GM12878 (cell line): ENCODE measurements around the gene NKD1. TPM values are rescaled to one million over a fixed set of nuclear protein-coding genes. Genes with fewer than 3 reads are reported as not detected.
A peak's percentile ranks its signal among the peaks of the same experiment; 100 is the strongest.

ENCODE experiments used
- BHLHE40 ChIP-seq, 2 experiments: fragments of 450-650 bp in 1 of 2; IDR thresholded peaks; 2 replicates each; pipeline ENCODE4 v1.6.1; 2011 to 2017; ENCODE audit warnings: low read depth in 2 of 2, borderline replicate concordance in 1 of 2, improper control_type of control experiment in 1 of 2, low read length in 1 of 2, mild to moderate bottlenecking in 1 of 2
- BMI1 ChIP-seq: fragments of 450-650 bp; IDR thresholded peaks from 2 replicates; pipeline ENCODE4 v1.6.1; 2016; ENCODE audit warnings: mild to moderate bottlenecking, moderate library complexity, borderline replicate concordance
- E2F4 ChIP-seq: IDR thresholded peaks from 2 replicates; pipeline ENCODE4 v1.6.1; 2012; ENCODE audit warnings: low read depth, low read length, improper control_type of control experiment
- ESRRA ChIP-seq: IDR thresholded peaks from 2 replicates; pipeline ENCODE4 v1.6.1; 2012; ENCODE audit warnings: mild to moderate bottlenecking, low read length, improper control_type of control experiment
- HDGF ChIP-seq: fragments of 450-650 bp; IDR thresholded peaks from 2 replicates; pipeline ENCODE4 v1.6.1; 2016; ENCODE audit warnings: antibody characterized with exemption
- MAX ChIP-seq: IDR thresholded peaks from 2 replicates; pipeline ENCODE4 v1.6.1; 2012; ENCODE audit warnings: low read depth, low read length, improper control_type of control experiment
- NFIC ChIP-seq: IDR thresholded peaks from 2 replicates; pipeline ENCODE4 v1.6.1; 2012; ENCODE audit warnings: low read depth, mild to moderate bottlenecking, inconsistent platforms, low read length, moderate library complexity
- NFYB ChIP-seq: IDR thresholded peaks from 2 replicates; pipeline ENCODE4 v1.6.1; 2011; ENCODE audit warnings: low read depth, mild to moderate bottlenecking, low read length, improper control_type of control experiment, moderate library complexity; ENCODE audit not compliant: insufficient read depth
- NR2F1 ChIP-seq: fragments of 450-650 bp; conservative IDR thresholded peaks from 2 replicates; pipeline ENCODE4 v1.6.1; 2017; ENCODE audit warnings: mild to moderate bottlenecking
- SIX5 ChIP-seq: IDR thresholded peaks from 2 replicates; pipeline ENCODE4 v1.6.1; 2011; ENCODE audit warnings: mild to moderate bottlenecking, low read depth, low read length, moderate library complexity; ENCODE audit not compliant: severe bottlenecking
- YY1 ChIP-seq: IDR thresholded peaks from 2 replicates; pipeline ENCODE4 v1.6.1; 2011; ENCODE audit warnings: low read depth, mild to moderate bottlenecking, low read length
- polyA plus RNA-seq, 11 experiments: library from polyadenylated mRNA; depleted of rRNA in 4 of 11; unstranded in 6 of 11; stranded (reverse) in 5 of 11; fragments of >200 nt; fragmentation: Nextera tagmentation in 4 of 11; fragmentation: Illumina TruSeq in 1 of 11; extraction: Ambion mirVana in 4 of 11; extraction: Trizol in 1 of 11; gene quantifications; 1 replicate in 1 of 11; 2 replicates in 10 of 11; pipeline versions ENCODE4 v1.2.1 to v1.2.3, GENCODE V29; 2011 to 2016; ENCODE audit warnings: inconsistent platforms in 2 of 11, missing spikeins in 2 of 11, low read depth in 1 of 11
- total RNA-seq, 4 experiments: library from RNA; depleted of rRNA in 3 of 4; stranded (reverse); fragments of >200 nt in 3 of 4; fragmentation: Illumina TruSeq in 1 of 4; extraction: Trizol in 1 of 4; gene quantifications; 2 replicates each; pipeline versions ENCODE4 v1.2.1 to v1.2.3, GENCODE V29; 2013 to 2021

The NKD1 gene
- total and polyA plus RNA-seq, 10 of the 15 experiments (the other 5 are each of a cell fraction or from before 2014, with no cell fraction given) = under 0.01 to 0.49 (median 0.04) TPM; not detected in 2

- no peak for TF ChIP-seq NFYB
- TF ChIP-seq MAX = no peak
- no peak for TF ChIP-seq E2F4
- TF ChIP-seq BMI1 = no peak
- no peak for TF ChIP-seq SIX5
- no peak for TF ChIP-seq YY1
- TF ChIP-seq NFIC = no peak
- TF ChIP-seq HDGF = peak; percentile 93
- peak in 1 of 2 experiments; percentile 44; a peak in 1 of 4 replicates for TF ChIP-seq BHLHE40 (IDR thresholded peaks at IDR 0.05; ENCODE audit: borderline replicate concordance in 1 of 2, low read depth in 2 of 2, low read length in 1 of 2)
- no peak for TF ChIP-seq ESRRA
- 0 out of 2 replicates have a peak, but pooled peaks have one; percentile 22 for TF ChIP-seq NR2F1
Observed at GRCh38 chr16:50692999-50693781, 145.0 kb downstream of the NKD1 start, which contains the start of gene NOD2 (continued).
